Limb (tissue), 2 donors: ENCODE measurements around the gene SMPD4.
"Not testable (repeated sequence)": the region's sequence is repeated elsewhere in the genome, so short reads cannot be mapped to it uniquely, and the experiment has no call there.

Experiments
- DNase-seq, 2 donors: peaks; one replicate each; pipeline ENCODE4 v3.0.0-alpha.2; 2016; ENCODE audit errors: extremely low spot score in 2 of 2

The SMPD4 gene

GRCh38 chr2:130187859-130188792, 6.7 kb upstream of the SMPD4 start:
- not testable (repeated sequence) for DNase-seq

- DNase-seq = no peak
Measured at GRCh38 chr2:130187268-130187667, 5.9 kb upstream of the SMPD4 start.

GRCh38 chr2:130186391-130186790, 5.0 kb upstream of the SMPD4 start:
- DNase-seq = peak in 1 of 2 donors; percentile 9

- DNase-seq = peak in 1 of 2 donors; percentile 13
Measured at GRCh38 chr2:130185896-130186295, 4.5 kb upstream of the SMPD4 start.

GRCh38 chr2:130185436-130185835, 4.0 kb upstream of the SMPD4 start:
- peak in 1 of 2 donors; percentile 12 for DNase-seq

GRCh38 chr2:130183512-130184373, 2.3 kb upstream of the SMPD4 start:
- peak in 1 of 2 donors; percentile 51 for DNase-seq

- DNase-seq = peak in 1 of 2 donors; percentile 36
Measured at GRCh38 chr2:130182826-130183511, 1.6 kb upstream of the SMPD4 start.

GRCh38 chr2:130181880-130182682, 679 bp upstream of the SMPD4 start, which contains the start of gene MZT2B:
Gene MZT2B, plus strand, starts transcription at chr2:130182262. Its CDS starts 21 bp downstream, at chr2:130182283.
- peak; percentile 91 to 93 for DNase-seq

- not testable (repeated sequence) for DNase-seq
Measured at GRCh38 chr2:130180404-130181324, 738 bp downstream of the SMPD4 start.

- not testable (repeated sequence) for DNase-seq
Measured at GRCh38 chr2:130174866-130175265, 6.5 kb downstream of the SMPD4 start.

- no peak for DNase-seq
Measured at GRCh38 chr2:130169896-130170295, 11.5 kb downstream of the SMPD4 start.

GRCh38 chr2:130169163-130169562, 12.2 kb downstream of the SMPD4 start:
- DNase-seq = not testable (repeated sequence)

- not testable (repeated sequence) for DNase-seq
Measured at GRCh38 chr2:130166611-130167010, 14.8 kb downstream of the SMPD4 start.

- DNase-seq = no peak
Measured at GRCh38 chr2:130165293-130166016, 15.9 kb downstream of the SMPD4 start.

- DNase-seq = no peak
Measured at GRCh38 chr2:130162968-130163367, 18.4 kb downstream of the SMPD4 start.

GRCh38 chr2:130162486-130162885, 18.9 kb downstream of the SMPD4 start:
- not testable (repeated sequence) for DNase-seq

- not testable (repeated sequence) for DNase-seq
Measured at GRCh38 chr2:130160838-130161705, 20.3 kb downstream of the SMPD4 start.

- DNase-seq = no peak
Measured at GRCh38 chr2:130160131-130160530, 21.3 kb downstream of the SMPD4 start.
